HG02852 (cell line): ENCODE data around the gene SLC25A53.
"Not testable (repeated sequence)": the region's sequence is repeated elsewhere in the genome, so short reads cannot be mapped to it uniquely, and the experiment has no call there.

ENCODE experiments used
- ATAC-seq: cut with Tn5 transposase; IDR thresholded peaks from one replicate; pipeline ENCODE4 v1.9.1; 2021; ENCODE audit warnings: mild to moderate bottlenecking, moderate library complexity; ENCODE audit not compliant: unreplicated experiment

The SLC25A53 gene

GRCh38 chrX:104134583-104135261 lies 22.1 kb downstream of the SLC25A53 start:
- ATAC-seq: no peak

GRCh38 chrX:104130808-104131207 lies 26.0 kb downstream of the SLC25A53 start:
- ATAC-seq: no peak

GRCh38 chrX:104126856-104127255 lies 30.0 kb downstream of the SLC25A53 start:
- no peak for ATAC-seq

GRCh38 chrX:104122829-104123228 lies 34.0 kb downstream of the SLC25A53 start:
- ATAC-seq: no peak

- no peak for ATAC-seq
Observed at GRCh38 chrX:104118765-104119164, 38.0 kb downstream of the SLC25A53 start.

- no peak for ATAC-seq
Observed at GRCh38 chrX:104117759-104118158, 39.0 kb downstream of the SLC25A53 start.

GRCh38 chrX:104113222-104113965 lies 43.4 kb downstream of the SLC25A53 start:
- peak; percentile 46 for ATAC-seq

- ATAC-seq: peak; percentile 75
Observed at GRCh38 chrX:104112326-104112951, 44.4 kb downstream of the SLC25A53 start, which contains the start of gene ZCCHC18. Gene ZCCHC18 (plus strand): TSS chrX:104112523. CDS start chrX:104114112, 1,589 bp downstream.

- not testable (repeated sequence) for ATAC-seq
Observed at GRCh38 chrX:104110491-104111240, 46.1 kb downstream of the SLC25A53 start.

- no peak for ATAC-seq
Observed at GRCh38 chrX:104108955-104109354, 47.9 kb downstream of the SLC25A53 start.

GRCh38 chrX:104105330-104106262 lies 51.2 kb downstream of the SLC25A53 start:
- ATAC-seq: no peak

GRCh38 chrX:104104676-104105075 lies 52.1 kb downstream of the SLC25A53 start:
- ATAC-seq: no peak

- no peak for ATAC-seq
Observed at GRCh38 chrX:104098919-104099318, 57.9 kb downstream of the SLC25A53 start.

GRCh38 chrX:104098151-104098808 lies 58.5 kb downstream of the SLC25A53 start:
- peak; percentile 79 for ATAC-seq

- no peak for ATAC-seq
Observed at GRCh38 chrX:104085919-104086318, 70.9 kb downstream of the SLC25A53 start.

- no peak for ATAC-seq
Observed at GRCh38 chrX:104085477-104085876, 71.3 kb downstream of the SLC25A53 start.

GRCh38 chrX:104084534-104085277 lies 72.1 kb downstream of the SLC25A53 start:
- ATAC-seq: no peak

GRCh38 chrX:104084063-104084462 lies 72.7 kb downstream of the SLC25A53 start:
- no peak for ATAC-seq

GRCh38 chrX:104077854-104078253 lies 79.0 kb downstream of the SLC25A53 start:
- ATAC-seq: not testable (repeated sequence)
